NCI-H748 treated with DMSO at 0.1 percent for 48 hours (cell line): Measurements from ENCODE around the gene PLCB4.
A peak's percentile ranks its signal among the peaks of the same experiment; 100 is the strongest.

Experiments
- DNase-seq: peaks from one replicate; lab custom pipeline; 2025; lab: John Stamatoyannopoulos, UW

The PLCB4 gene

DNA sequence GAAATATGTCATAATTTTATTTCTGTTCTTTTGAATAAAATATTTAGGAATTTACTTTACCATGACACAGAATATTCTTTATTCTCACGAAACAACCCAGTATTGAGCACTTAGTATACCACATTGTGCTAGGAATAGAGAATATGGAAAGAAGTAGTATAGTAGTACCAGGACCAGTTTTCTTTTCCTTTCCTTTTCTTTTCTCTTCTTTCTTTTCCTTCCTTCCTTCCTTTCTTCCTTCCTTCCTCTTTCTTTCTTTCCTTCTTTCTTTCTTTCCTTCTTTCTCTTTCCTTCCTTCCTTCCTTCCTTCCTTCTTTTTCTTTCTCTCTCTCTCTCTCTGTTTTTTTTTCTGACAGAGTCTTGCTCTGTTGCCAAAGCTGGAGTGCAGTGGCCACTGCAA lies 7.5 kb upstream of the PLCB4 start:
- DNase-seq: no peak

GRCh38 chr20:9062066-9062465 lies 6.8 kb upstream of the PLCB4 start:
- no peak for DNase-seq

DNA sequence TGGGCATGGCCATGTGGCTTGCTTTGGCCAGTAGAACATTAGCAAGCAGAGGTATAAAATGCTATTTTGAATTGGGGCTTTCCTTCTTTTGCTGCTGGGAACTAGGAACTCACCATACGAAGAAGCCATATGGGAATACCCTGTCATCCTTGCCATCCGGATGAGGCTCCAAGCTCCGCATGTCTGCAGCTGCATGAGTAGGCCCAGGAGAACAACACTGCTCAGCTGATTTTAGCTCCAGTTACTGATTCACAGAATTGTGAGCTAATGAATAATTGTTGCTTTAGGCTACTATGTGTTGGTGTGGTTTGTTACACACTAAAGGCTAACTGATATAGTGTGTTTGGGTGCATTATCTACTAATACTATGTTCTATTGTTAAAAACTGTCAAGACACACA lies 2.7 kb upstream of the PLCB4 start:
- DNase-seq: no peak

- peak; percentile 49 for DNase-seq
These were observed 570 bp upstream of the PLCB4 start for GRCh38 chr20:9068233-9068801.

GRCh38 chr20:9070304-9070703 lies 1.4 kb downstream of the PLCB4 start:
- no peak for DNase-seq

- DNase-seq: no peak
These were observed 3.3 kb downstream of the PLCB4 start for GRCh38 chr20:9071976-9072726.

GRCh38 chr20:9072861-9073500 lies 4.1 kb downstream of the PLCB4 start:
- no peak for DNase-seq

- peak; percentile 83 for DNase-seq
These were observed 6.6 kb downstream of the PLCB4 start for GRCh38 chr20:9075264-9076095.

DNA sequence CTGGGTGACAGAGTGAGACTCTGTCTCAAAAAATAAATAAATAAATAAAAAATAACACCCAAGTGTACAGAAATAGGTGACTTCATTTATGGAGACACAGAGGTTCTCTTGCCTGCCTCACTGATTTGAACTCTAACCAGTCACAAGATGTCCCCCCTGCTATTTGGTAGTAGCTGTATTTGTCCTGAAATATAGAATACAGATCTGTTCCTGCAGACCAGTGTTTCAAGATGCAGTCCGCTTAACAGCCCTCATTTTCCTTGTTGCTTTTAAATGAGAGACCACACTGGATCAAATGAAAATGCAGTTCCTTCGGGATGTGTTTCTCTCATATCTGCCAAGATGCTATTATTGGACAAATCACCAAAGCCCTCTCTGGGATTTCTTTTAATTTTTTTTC lies 7.6 kb downstream of the PLCB4 start:
- no peak for DNase-seq

DNA sequence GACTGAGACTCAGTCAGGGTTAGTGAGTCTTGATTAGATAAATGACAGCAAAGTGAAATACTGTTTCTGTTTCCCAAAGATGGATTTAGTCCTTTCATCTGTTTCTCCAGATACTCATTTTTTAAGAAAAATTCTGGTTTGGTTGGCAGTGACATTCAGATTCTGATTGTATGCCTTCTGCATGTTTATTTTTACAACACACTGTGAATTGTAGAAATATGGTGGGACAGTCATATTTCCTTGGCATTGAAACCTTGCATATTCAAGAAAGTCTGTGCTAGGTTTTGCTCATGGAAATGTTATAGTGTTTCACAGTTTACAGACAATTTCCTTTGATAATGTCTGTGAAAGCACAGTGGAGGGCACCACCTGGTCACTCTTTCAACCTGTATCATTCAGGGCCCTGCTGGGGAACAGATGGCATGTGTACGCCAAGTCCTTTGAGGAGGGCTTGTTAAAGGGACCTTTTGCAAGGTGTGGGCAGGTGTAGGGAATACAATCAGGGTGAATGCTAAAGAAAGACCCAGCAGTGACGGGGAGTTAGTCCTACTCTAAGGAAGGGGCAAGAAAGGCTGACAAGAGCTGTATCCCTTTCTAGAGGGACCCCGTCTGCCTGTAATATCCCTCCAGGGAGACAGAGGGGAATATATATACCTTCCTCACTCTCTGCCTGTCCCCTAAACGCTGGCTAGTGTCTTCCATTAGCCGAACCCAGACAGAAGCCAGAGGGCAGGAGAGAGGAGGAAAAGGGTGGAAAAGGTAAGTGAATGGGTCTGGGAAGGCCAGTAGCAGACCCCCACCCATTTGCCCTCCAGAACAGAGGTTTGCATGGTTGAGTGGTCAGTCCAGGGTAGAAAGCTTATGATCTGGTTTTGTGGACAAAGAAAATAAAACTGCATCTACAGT lies 10.2 kb downstream of the PLCB4 start:
- peak; percentile 78 for DNase-seq

- DNase-seq: no peak
These were observed 12.6 kb downstream of the PLCB4 start for GRCh38 chr20:9081423-9081966.

DNA sequence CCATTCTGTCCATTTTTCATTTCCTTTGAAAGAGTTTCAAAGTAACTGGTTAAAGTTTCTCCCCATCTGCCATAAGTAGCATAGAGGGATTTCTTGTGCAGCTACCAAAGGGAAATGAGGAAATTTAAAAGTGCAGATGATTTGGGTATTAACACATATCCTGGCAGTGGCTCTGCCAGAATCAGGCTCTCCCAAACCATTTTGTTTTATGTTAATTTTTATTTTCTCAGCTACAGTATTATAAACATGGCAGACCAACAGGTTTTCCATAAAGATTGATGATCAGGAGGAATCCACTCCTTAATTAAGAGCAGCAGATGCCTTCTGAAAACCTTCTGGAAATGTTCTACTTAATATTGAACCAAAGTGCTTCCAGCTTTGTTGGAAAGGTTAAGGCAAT lies 13.9 kb downstream of the PLCB4 start:
- DNase-seq: no peak

DNA sequence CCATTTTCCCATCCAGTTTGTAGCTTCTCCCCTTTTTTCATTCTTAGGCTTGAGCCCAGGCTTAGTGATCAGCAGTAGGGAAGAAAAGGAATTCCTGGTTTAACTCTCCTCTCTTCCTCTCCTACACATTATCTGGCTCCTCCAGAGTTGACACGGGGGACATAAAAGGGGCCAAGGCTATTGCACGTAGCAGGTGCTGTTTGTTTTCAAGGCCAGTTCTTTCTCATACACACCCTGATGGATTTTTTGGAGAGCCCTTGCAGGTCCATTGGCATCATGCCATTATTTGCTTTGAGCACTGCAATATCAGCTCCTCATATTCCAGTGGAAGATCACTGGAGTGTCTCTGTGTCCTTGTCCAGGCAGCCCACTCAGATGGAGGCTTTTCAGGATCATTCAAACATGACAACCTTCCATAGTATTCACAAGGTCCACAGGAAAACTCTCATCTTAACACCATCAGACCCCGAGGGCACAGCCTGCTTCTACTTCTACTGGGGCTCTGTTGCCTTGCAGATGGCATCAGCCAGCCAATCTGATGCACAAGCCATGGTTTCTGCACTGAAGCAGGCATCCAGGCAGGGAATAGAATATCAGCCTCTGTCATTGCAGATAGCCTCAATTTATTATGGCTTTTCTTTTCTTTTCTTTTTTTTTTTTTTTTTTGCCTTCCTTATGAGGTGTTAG lies 18.8 kb downstream of the PLCB4 start:
- peak; percentile 30 for DNase-seq

DNA sequence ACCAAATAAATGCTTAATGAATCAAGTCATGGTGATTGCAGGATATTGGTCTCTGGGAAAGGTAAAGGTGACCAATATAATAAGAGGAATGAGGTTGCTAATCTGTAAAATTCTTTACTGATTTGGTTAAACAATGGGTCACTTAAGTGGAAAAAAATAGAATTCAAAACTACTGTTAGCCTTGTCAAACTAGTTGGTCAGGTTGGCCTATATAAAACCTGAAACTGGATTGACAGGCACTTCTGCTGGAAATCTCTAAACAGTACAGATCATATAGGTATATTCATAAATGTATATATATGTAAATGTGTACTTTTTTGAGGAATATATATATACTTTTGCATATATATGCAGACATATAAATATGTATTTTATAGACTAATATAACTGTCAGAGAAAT lies 19.7 kb downstream of the PLCB4 start:
- no peak for DNase-seq

GRCh38 chr20:9092113-9092512 lies 23.2 kb downstream of the PLCB4 start:
- no peak for DNase-seq

- DNase-seq: no peak
These were observed 23.8 kb downstream of the PLCB4 start for GRCh38 chr20:9092655-9093054.

- no peak for DNase-seq
These were observed 24.5 kb downstream of the PLCB4 start for GRCh38 chr20:9093218-9093957.

GRCh38 chr20:9099372-9099771 lies 30.5 kb downstream of the PLCB4 start:
- no peak for DNase-seq

- DNase-seq: no peak
These were observed 31.8 kb downstream of the PLCB4 start for GRCh38 chr20:9100691-9101090.

DNA sequence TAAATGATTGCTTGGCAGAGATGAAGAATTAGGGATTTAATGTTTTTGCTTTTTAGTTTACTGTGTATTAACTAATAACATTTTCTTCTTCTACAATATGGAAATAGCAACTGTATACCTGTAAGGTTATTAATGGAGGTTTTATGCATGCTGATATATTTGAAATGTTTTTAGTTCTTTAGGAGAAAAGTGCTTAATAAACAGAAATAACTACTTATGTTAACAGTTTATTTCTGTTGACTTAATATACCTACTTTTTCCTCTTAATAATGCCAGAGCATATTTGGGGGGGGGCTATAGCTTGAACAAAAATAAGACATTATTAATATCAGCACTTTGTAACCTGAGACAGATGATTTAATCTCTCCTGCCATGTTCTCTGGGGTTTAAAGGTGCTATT lies 33.6 kb downstream of the PLCB4 start:
- DNase-seq: no peak
